ENCODE measurements around the gene ALKBH2. TPM values are rescaled to one million over a fixed set of nuclear protein-coding genes. Genes with fewer than 3 reads are reported as not detected.

ALKBH2 gene
- total and polyA plus RNA-seq, 2 of the 8 experiments (the other 6 are each of a cell fraction or from before 2014, with no cell fraction given), result 19.1 to 22.5 TPM

- no peak overlapping the region for H2BK15ac ChIP-seq (ENCODE audit: low read length)
- peak in 1 of 2 experiments; percentile 20 for DNase-seq (ENCODE audit: low read depth in 1 of 2, low spot score in 2 of 2)
- no peak overlapping the region for H4K91ac ChIP-seq (replicated peaks; ENCODE audit: insufficient read length, low read length)
- H2BK120ac ChIP-seq (replicated peaks; ENCODE audit: low read depth, low read length), result no peak overlapping the region
- H2BK5ac ChIP-seq (ENCODE audit: low read depth, low read length), result no peak overlapping the region
- H4K20me1 ChIP-seq (replicated peaks in 1 of 2; ENCODE audit: control insufficient read depth in 1 of 2, insufficient read depth in 2 of 2, low read length in 2 of 2), result no peaks in the 10 kb centered on the region
- no peak overlapping the region for H2AFZ ChIP-seq (ENCODE audit: low read length)
- no peaks in the 10 kb centered on the region for H3K9me3 ChIP-seq (ENCODE audit: insufficient read depth in 2 of 2, low read depth in 1 of 2, low read length in 1 of 2)
- H3K56ac ChIP-seq (replicated peaks; ENCODE audit: insufficient read length, low read depth, low read length), result no peak overlapping the region
- no peaks in the 10 kb centered on the region for H3K79me2 ChIP-seq (ENCODE audit: control insufficient read depth in 1 of 2, insufficient read depth in 2 of 2, low read length in 2 of 2)
- H3K27ac ChIP-seq (ENCODE audit: low read depth, low read length), result no peak overlapping the region
- no peak overlapping the region for H3K14ac ChIP-seq (ENCODE audit: insufficient read length)
- no peak overlapping the region for H3K4me3 ChIP-seq (ENCODE audit: extremely low read depth in 1 of 4, insufficient read depth in 2 of 4, low read depth in 3 of 4, low read length in 4 of 4)
- no peak overlapping the region for H2AK5ac ChIP-seq (ENCODE audit: low read depth, low read length)
- no peak overlapping the region for H3K4ac ChIP-seq (replicated peaks; ENCODE audit: insufficient read length, low read depth, low read length)
- FAIRE-seq, result no peak
- H3K79me1 ChIP-seq (ENCODE audit: low read depth, low read length), result no peaks in the 10 kb centered on the region
- no peak overlapping the region for H2BK12ac ChIP-seq (ENCODE audit: low read depth, low read length)
- H4K8ac ChIP-seq (ENCODE audit: extremely low read depth, insufficient read depth, low read length), result no peak overlapping the region
- no peaks in the 10 kb centered on the region for H3K27me3 ChIP-seq (replicated peaks in 1 of 4; ENCODE audit: control insufficient read depth in 3 of 4, extremely low read depth in 1 of 4, insufficient read depth in 3 of 4, low read length in 3 of 4)
- no peak overlapping the region for H3K18ac ChIP-seq (ENCODE audit: extremely low read depth, low read length)
- 87% methylated on average over 1 of the region's 1 CpG; no CpG with 5 or more reads in 1 of the 2 experiments for WGBS, 2 experiments (ENCODE audit: extremely low coverage in 1 of 2, insufficient coverage in 1 of 2, insufficient read length in 1 of 2, insufficient replicate concordance in 2 of 2, low coverage in 1 of 2, low lambda C conversion rate in 2 of 2, missing lambda C conversion rate in 1 of 2)
- H3K4me1 ChIP-seq (replicated peaks in 1 of 4; ENCODE audit: control insufficient read depth in 3 of 4, insufficient read depth in 4 of 4, low read length in 3 of 4), result peaks cover 0 to 11% (median 4%) of the 10 kb centered on the region in 4 experiments; a peak in 3 of 7 replicates
- no peak overlapping the region for H4K5ac ChIP-seq (ENCODE audit: insufficient read length, low read depth, low read length)
- POLR2A ChIA-PET (ENCODE audit: partially characterized antibody), result no interaction called here
- H3K36me3 ChIP-seq (ENCODE audit: control insufficient read depth in 2 of 4, insufficient read depth in 4 of 4, low read length in 3 of 4), result no peaks in the 10 kb centered on the region
- CTCF ChIA-PET (ENCODE audit: partially characterized antibody), result no interaction called here
- H3K4me2 ChIP-seq (ENCODE audit: insufficient read depth in 1 of 2, low read depth in 2 of 2, low read length in 2 of 2), result no peak overlapping the region
- no peak overlapping the region for H3K9ac ChIP-seq (replicated peaks in 1 of 4; ENCODE audit: extremely low read depth in 1 of 4, low read depth in 3 of 4, low read length in 3 of 4)
- no peak overlapping the region for H3K23ac ChIP-seq (ENCODE audit: insufficient read length)
- peaks cover 4% of the 10 kb centered on the region; the same call in 1 of the 2 replicates for H3K23me2 ChIP-seq (ENCODE audit: low read depth, low read length)
- no peak overlapping the region for H2BK20ac ChIP-seq (ENCODE audit: low read length)
- TF ChIP-seq TAF1 (IDR thresholded peaks at IDR 0.05; ENCODE audit: low read depth, low read length) (no peak), FOSL1 (IDR thresholded peaks at IDR 0.05; ENCODE audit: insufficient read depth, low read depth, low read length) (no peak), CTBP2 (IDR thresholded peaks at IDR 0.05; ENCODE audit: borderline replicate concordance, insufficient read depth, insufficient read length, low read length) (no peak), KDM4A (IDR thresholded peaks at IDR 0.05; ENCODE audit: low read depth, low read length, severe bottlenecking) (no peak), KDM5A (IDR thresholded peaks at IDR 0.05; ENCODE audit: low read length) (no peak), MAX (IDR thresholded peaks at IDR 0.05) (no peak), CTCF (IDR thresholded peaks at IDR 0.05; ENCODE audit: control extremely low read depth in 1 of 3, insufficient read depth in 1 of 3, low read depth in 1 of 3, low read length in 3 of 3) (no peak), KDM1A (IDR thresholded peaks at IDR 0.05; ENCODE audit: borderline replicate concordance, low read length) (no peak), POLR2A (IDR thresholded peaks at IDR 0.05; ENCODE audit: control extremely low read depth in 1 of 2, low read depth in 2 of 2, low read length in 2 of 2) (no peak)
- TF ChIP-seq, protein P1, sequence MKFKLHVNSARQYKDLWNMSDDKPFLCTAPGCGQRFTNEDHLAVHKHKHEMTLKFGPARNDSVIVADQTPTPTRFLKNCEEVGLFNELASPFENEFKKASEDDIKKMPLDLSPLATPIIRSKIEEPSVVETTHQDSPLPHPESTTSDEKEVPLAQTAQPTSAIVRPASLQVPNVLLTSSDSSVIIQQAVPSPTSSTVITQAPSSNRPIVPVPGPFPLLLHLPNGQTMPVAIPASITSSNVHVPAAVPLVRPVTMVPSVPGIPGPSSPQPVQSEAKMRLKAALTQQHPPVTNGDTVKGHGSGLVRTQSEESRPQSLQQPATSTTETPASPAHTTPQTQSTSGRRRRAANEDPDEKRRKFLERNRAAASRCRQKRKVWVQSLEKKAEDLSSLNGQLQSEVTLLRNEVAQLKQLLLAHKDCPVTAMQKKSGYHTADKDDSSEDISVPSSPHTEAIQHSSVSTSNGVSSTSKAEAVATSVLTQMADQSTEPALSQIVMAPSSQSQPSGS (IDR thresholded peaks at IDR 0.05; ENCODE audit: low read length), result no peak
Observed at GRCh38 chr12:109065853-109066193, 27.4 kb downstream of the ALKBH2 start.

Measured in H1 (cell line).